ENCODE results near the gene SLC13A5. TPM values are rescaled to one million over a fixed set of nuclear protein-coding genes. Genes with fewer than 3 reads are reported as not detected.

The SLC13A5 gene
- total RNA-seq, 2 experiments from 2014 or later: not detected

GRCh38 chr17:6638046-6638908, 74.9 kb downstream of the SLC13A5 start:
- H3K9me3 ChIP-seq (ENCODE audit: control insufficient read depth in 1 of 2, insufficient read depth in 1 of 2, low read length in 2 of 2): no peaks in the 10 kb centered on the region
- peak overlapping the region; percentile 99 for H3K4me3 Mint-ChIP-seq
- ChIA-PET CTCF (no interaction called here), POLR2A (interaction anchor here (0.6 kb wide), 1 partner anchor 23 kb away, joined by 4 read pairs; no protein-coding TSS in a partner anchor)
- DNase-seq (peak in 1 of 14 experiments; percentile 29), ATAC-seq (ENCODE audit: poor library complexity) (no peak)
- no peaks in the 10 kb centered on the region for H3K9me3 Mint-ChIP-seq
- H3K4me3 ChIP-seq (ENCODE audit: low read length): no peak overlapping the region
- H3K27ac ChIP-seq (ENCODE audit: low read depth in 1 of 2, low read length in 2 of 2): no peak overlapping the region
- H3K27me3 Mint-ChIP-seq: no peaks in the 10 kb centered on the region
- peaks cover 55% of the 10 kb centered on the region for H3K4me1 Mint-ChIP-seq (ENCODE audit: low read depth)
- no peak for TF ChIP-seq CTCF (IDR thresholded peaks at IDR 0.05)
- H3K4me1 ChIP-seq (ENCODE audit: insufficient read depth, low read length): peaks cover 35% of the 10 kb centered on the region
- peaks cover 20% of the 10 kb centered on the region for H3K36me3 ChIP-seq (ENCODE audit: insufficient read depth, low read length)
- intact Hi-C loops (cut with DNase I, micrococcal nuclease): no loop called here
- peaks cover 45% of the 10 kb centered on the region for H3K36me3 Mint-ChIP-seq (ENCODE audit: low read depth)
- H3K27me3 ChIP-seq (ENCODE audit: control insufficient read depth in 1 of 2, insufficient read depth in 2 of 2, low read length in 2 of 2): no peaks in the 10 kb centered on the region
- peak overlapping the region; percentile 95 for H3K27ac Mint-ChIP-seq

GRCh38 chr17:6637458-6637840, 75.7 kb downstream of the SLC13A5 start:
- H3K4me3 ChIP-seq (ENCODE audit: low read length): no peak overlapping the region
- H3K27ac Mint-ChIP-seq: no peak overlapping the region
- no peaks in the 10 kb centered on the region for H3K9me3 ChIP-seq (ENCODE audit: control insufficient read depth in 1 of 2, insufficient read depth in 1 of 2, low read length in 2 of 2)
- ATAC-seq (ENCODE audit: poor library complexity) (no peak), DNase-seq (no peak)
- peaks cover 35% of the 10 kb centered on the region for H3K4me1 ChIP-seq (ENCODE audit: insufficient read depth, low read length)
- no peaks in the 10 kb centered on the region for H3K9me3 Mint-ChIP-seq
- no peak overlapping the region for H3K27ac ChIP-seq (ENCODE audit: low read depth in 1 of 2, low read length in 2 of 2)
- H3K27me3 ChIP-seq (ENCODE audit: control insufficient read depth in 1 of 2, insufficient read depth in 2 of 2, low read length in 2 of 2): no peaks in the 10 kb centered on the region
- no peak overlapping the region for H3K4me3 Mint-ChIP-seq
- H3K36me3 ChIP-seq (ENCODE audit: insufficient read depth, low read length): peaks cover 22% of the 10 kb centered on the region
- POLR2A ChIA-PET: no interaction called here
- CTCF ChIA-PET: no interaction called here
- no peak for TF ChIP-seq CTCF (IDR thresholded peaks at IDR 0.05)
- no peaks in the 10 kb centered on the region for H3K27me3 Mint-ChIP-seq
- intact Hi-C loops (cut with DNase I, micrococcal nuclease): no loop called here
- peaks cover 47% of the 10 kb centered on the region for H3K4me1 Mint-ChIP-seq (ENCODE audit: low read depth)
- H3K36me3 Mint-ChIP-seq (ENCODE audit: low read depth): peaks cover 45% of the 10 kb centered on the region

DNA sequence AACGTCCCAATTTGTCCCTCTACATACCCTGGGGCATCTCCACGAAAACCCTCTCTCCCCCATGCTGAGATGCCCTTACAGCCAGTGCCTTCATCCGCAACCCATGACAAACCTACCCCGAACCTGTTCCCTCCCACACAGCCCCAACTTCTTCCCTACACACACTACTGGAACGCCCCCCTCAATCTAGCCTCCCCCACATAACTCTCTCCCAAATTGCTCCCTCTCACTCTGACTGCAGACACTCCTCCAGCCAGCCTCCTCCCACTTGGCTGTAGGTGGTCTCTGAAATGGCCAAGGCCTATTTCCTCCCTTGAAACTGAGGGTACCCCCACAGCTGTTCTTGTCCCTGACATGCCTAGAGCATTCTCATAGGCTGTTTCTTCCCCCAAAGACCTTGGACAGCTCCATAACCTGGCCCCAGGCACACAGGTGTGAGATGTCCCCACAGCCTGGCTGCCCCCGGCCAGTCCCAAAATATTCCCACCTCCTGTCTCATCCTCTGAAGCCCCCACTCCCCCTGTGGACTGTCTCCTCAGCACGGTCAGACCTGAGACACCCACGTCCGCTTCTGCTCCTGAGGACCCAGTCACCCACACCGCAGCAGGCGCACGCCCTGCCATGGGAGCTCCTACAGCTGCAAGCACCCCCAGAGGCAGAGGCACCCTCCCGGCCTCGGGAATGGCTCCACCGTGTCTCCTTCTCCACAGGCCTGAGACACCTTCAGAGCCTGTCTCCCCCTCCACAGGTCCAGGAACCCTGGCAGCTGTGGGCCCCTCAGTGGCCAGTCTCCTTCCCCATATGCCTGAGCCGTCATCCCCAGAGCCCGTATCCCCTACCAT, 76.3 kb downstream of the SLC13A5 start:
- Histone ChIP-seq H3K9me3 (ENCODE audit: control insufficient read depth in 1 of 2, insufficient read depth in 1 of 2, low read length in 2 of 2) (no peaks in the 10 kb centered on the region), H3K27me3 (ENCODE audit: control insufficient read depth in 1 of 2, insufficient read depth in 2 of 2, low read length in 2 of 2) (no peaks in the 10 kb centered on the region), H3K4me3 (ENCODE audit: low read length) (no peak overlapping the region), H3K36me3 (ENCODE audit: insufficient read depth, low read length) (peaks cover 23% of the 10 kb centered on the region), H3K27ac (ENCODE audit: low read depth in 1 of 2, low read length in 2 of 2) (no peak overlapping the region), H3K4me1 (ENCODE audit: insufficient read depth, low read length) (peaks cover 35% of the 10 kb centered on the region)
- H3K4me3 Mint-ChIP-seq: peak overlapping the region; percentile 11
- peaks cover 49% of the 10 kb centered on the region for H3K36me3 Mint-ChIP-seq (ENCODE audit: low read depth)
- peaks cover 41% of the 10 kb centered on the region for H3K4me1 Mint-ChIP-seq (ENCODE audit: low read depth)
- no peak for TF ChIP-seq CTCF (IDR thresholded peaks at IDR 0.05)
- ChIA-PET CTCF (no interaction called here), POLR2A (no interaction called here)
- ATAC-seq (ENCODE audit: poor library complexity) (no peak), DNase-seq (peak in 1 of 14 experiments; percentile 25)
- intact Hi-C loops (cut with DNase I, micrococcal nuclease): no loop called here
- H3K9me3 Mint-ChIP-seq: no peaks in the 10 kb centered on the region
- no peak overlapping the region for H3K27ac Mint-ChIP-seq
- H3K27me3 Mint-ChIP-seq: no peaks in the 10 kb centered on the region
